NCI-H128 (cell line): ENCODE results near the gene FNDC11.
"Not testable (repeated sequence)": the region's sequence is repeated elsewhere in the genome, so short reads cannot be mapped to it uniquely, and the experiment has no call there.

Source experiments
- DNase-seq: peaks from one replicate; lab custom pipeline; 2025; ENCODE audit not compliant: unreplicated experiment; lab: John Stamatoyannopoulos, UW

FNDC11 gene

DNA sequence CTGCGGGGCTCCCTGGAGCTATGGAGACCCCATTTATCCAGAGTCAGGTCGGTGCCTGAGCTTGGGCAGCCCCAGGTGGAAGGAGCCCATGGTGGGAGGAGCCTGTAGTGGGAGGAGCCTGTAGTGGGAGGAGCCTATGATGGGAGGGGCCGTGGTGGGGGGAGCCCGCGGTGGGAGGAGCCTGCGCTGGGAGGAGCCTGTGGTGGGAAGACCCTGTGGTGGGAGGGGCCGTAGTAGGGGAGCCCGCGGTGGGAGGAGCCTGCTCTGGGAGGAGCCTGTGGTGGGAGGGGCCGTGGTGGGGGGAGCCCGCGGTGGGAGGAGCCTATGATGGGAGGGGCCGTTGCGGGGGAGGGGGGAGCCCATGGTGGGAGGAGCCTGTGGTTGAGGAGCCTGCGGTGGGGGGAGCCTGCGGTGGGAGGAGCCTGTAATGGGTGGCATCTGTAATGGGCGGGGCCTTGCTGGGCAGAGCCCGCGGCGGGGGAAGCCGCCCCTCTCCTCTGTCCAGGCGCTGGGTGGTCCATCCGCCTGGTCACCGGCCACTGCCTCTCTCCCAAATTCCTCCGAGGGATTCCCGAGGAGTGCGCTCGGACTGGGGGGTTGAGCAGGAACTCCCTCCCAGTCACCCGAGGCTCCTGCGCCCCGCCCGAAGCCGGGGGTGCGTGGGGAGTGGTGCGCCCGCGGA, 567 bp upstream of the FNDC11 start:
- DNase-seq = no peak

DNA sequence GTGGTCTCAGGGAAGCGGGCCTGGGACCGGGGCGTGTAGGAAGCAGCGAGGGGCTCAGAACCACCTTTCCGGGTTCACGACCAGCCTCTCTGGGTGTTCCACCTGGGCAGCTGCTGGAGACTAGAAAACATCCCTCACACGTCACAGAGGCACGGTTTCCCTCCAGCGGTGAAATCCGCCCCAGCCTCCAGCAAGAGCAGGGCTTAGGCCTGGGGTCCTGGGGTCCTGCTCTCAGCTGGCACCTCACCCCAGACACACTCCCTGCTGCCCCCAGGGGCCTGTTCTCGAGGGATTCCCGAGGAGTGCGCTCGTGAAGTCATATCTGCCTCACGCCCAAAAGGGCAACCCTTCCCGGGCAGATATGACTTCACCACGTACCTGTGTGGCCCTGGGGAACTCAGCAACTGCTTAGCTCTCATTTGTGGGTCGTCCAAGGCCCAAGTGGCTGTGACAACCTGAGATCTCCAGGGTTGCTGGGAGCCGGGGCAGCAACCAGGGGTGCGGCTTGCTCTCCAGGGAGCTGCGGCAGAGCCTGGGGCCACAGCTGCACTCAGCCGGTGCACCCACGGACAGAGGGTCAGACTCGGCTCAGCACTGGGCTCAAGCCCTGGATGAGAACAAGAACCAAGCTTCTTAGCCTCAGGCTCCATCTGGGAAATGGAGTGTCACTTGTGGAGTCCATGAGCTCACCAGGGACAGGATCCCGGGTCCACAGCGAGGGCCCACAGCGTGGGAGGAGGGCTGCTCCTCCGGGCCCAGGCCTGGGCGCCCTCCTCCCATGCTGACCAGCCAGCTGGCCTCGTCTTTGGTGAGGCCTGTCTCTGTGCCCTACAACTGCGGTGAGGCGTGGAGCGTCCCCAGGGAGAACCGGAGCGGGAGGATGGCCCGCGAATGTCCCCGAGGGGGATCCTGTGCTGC, 661 bp downstream of the FNDC11 start:
- no peak for DNase-seq

DNA sequence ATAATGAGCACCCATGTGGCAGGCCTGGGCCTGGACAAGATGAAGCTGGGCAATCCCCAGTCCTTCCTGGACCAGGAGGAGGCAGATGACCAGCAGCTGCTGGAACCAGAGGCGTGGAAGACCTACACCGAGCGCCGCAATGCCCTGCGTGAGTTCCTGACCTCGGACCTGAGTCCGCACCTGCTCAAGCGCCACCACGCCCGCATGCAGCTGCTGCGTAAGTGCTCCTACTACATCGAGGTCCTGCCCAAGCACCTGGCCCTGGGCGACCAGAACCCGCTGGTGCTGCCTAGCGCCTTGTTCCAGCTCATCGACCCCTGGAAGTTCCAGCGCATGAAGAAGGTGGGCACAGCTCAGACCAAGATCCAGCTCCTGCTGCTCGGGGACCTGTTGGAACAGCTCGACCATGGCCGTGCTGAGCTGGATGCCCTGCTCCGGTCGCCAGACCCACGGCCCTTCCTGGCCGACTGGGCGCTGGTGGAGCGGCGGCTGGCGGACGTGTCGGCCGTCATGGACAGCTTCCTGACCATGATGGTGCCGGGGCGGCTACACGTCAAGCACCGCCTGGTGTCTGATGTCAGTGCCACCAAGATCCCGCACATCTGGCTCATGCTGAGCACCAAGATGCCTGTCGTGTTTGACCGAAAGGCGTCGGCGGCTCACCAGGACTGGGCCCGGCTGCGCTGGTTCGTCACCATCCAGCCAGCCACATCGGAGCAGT, 1.9 kb downstream of the FNDC11 start:
- no peak for DNase-seq

DNA sequence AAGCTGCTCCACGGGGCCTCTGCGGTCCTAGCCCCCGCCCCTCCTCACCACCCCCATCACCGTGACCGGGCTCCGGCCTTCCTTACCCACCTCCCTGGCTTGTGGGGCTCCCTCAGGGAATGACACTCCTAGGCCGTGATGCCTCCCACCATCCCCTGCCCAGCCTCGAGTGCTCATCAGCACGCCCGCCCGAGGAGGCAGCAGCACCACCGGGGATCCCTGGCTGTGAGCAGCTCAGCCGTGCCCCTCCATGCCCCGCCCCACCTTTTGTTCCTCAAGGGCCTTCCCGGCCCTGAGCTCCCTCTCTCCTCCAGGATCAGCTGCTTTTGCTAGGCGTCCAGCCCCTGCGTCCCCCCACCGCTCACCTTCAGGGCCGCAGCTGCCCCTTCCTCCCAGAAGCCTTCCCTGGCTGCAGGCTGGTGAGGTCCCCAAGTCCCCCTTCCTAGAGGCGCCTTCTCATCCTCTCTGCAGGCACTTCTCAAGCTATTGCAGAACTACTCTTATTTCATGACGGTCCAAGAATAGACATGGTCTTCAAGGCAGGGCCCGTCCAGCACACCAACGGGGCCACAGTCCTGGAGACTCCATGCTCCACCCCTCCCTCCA, 3.0 kb downstream of the FNDC11 start:
- DNase-seq = no peak

DNA sequence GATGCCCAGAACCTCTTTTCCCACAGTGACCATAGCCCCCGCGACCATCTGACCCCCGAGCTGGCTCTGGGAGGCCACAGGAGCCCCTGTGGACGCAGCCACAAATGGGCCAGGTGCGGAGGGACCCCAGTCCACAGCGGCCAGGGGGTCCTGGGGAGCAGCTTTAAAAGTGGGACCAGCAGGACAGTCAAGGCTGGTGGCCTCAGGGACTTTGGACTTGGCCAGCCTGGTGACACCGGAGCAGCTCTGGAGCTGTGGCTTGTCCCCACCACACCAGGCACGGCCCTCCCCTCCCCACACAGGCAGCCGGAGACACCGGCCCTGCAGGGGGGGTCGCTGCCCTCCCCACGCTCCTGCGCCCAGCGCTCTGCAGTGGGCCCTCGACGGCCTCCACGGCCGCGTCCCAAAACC, 3.5 kb downstream of the FNDC11 start:
- no peak for DNase-seq

DNA sequence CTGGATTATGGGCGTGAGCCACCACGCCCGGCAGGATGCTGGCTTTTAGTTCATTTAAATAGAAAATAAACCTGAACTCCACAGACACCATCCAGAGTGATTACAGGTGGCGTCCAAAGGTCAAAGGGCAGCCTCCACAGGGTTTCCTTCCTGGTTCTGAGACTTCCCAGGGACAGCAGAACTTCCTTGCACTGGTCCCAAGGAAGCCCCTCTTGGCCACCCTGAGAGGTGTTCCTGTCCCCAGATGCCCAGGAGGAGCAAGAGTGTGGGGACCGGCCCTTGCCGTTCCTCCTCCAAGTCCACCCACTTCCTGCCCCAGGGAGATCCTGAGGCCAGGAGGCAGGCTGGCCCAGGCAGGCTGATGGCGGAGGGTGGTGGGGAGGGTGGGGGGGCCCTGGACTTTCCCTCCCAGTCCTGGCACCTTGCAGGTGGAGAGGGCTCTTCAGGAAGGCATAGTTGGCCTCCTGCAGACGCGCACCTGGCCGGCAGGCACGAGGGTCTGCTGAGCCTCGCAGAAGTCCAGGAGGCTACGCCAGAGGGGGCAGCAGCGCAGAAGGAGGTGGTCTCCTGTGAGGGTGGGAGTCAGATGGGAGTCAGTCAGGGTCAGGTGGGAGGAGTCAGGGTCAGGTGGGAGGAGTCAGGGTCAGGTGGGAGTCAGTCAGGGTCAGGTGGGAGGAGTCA, 5.0 kb downstream of the FNDC11 start:
- no peak for DNase-seq

DNA sequence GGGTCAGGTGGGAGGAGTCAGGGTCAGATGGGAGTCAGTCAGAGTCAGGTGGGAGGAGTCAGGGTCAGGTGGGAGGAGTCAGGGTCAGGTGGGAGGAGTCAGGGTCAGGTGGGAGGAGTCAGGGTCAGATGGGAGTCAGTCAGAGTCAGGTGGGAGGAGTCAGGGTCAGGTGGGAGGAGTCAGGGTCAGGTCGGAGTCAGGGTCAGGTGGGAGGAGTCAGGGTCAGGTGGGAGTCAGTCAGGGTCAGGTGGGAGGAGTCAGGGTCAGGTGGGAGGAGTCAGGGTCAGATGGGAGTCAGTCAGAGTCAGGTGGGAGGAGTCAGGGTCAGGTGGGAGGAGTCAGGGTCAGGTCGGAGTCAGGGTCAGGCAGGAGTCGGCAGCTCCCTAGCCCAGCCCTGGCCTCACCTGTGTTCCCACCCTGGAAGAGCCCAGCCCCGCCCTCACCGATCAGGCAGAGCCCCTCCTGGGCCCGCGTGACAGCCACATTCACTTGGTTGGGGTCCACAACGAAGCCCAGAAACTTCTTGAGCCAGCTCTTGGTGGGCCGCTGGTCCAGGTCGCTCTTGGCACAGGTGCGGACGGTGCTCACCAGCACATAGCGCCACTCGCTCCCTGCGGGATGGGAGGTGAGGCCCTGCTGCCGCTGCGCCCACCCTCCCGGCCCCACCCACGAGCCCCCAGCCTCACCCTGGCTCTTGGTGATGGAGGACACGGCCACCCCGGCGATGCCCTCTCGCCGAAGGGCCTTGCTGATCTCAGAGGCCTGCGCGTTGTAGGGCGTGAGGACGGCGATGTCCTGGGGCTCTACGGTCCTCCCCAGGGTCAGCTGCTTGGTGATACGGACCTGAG, 5.8 kb downstream of the FNDC11 start:
- DNase-seq = not testable (repeated sequence)

DNA sequence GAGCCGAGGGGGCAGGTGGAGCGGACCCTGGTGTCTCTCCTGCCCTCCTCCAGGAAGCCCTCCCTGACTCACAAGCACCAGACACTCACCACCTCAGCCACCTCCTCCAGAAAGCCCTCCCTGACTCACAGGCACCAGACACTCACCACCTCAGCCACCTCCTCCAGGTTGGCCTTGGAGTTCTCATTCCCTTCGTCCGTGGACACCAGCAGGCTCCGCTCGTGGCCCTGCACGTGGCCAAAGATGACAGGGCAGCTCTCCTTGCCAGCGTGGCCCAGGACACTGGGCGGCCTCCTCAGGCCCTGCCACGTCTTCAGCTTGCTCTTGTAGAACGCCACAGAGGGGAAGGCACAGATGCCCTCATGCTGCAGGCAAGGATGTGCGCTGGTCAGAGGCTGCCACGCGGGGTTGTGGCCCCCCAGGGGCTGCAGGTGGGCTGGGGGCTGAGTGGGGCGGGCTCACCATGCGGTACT, 6.4 kb downstream of the FNDC11 start:
- no peak for DNase-seq

DNA sequence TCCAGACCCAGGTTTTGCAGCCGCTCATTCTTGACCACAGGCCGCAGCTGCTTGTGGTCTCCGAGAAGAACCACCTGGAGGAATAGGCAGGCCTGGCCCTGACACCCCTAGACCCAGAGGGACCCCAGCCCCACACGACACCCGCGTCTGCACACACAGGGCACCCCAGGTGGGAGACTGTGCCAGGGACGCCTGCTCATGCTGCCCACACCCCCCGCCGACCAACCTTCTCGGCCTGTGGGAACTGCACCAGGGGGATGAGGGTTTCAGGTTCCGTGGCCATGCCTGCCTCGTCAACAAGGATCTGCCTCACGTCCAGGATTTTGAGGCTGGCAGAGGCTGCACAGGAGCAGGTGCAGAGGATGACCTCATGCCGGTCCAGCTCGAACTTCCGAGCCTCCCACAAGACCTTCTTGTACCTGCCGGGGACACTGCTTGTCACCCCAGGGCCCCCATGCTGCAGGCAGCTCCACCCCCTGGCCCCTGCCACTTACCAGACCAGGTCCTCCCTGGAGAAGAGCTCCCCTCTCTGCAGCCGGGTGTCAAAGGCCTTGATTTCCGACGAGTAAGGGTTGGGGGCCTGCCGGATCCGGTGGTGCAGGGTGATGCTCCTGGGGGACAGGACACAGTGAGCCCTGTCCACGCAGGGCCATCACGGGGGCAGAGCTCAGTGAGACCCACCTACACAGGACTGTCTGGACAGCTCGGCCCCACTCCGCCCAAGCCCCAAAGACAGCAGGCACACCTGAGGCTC, 7.1 kb downstream of the FNDC11 start:
- no peak for DNase-seq

DNA sequence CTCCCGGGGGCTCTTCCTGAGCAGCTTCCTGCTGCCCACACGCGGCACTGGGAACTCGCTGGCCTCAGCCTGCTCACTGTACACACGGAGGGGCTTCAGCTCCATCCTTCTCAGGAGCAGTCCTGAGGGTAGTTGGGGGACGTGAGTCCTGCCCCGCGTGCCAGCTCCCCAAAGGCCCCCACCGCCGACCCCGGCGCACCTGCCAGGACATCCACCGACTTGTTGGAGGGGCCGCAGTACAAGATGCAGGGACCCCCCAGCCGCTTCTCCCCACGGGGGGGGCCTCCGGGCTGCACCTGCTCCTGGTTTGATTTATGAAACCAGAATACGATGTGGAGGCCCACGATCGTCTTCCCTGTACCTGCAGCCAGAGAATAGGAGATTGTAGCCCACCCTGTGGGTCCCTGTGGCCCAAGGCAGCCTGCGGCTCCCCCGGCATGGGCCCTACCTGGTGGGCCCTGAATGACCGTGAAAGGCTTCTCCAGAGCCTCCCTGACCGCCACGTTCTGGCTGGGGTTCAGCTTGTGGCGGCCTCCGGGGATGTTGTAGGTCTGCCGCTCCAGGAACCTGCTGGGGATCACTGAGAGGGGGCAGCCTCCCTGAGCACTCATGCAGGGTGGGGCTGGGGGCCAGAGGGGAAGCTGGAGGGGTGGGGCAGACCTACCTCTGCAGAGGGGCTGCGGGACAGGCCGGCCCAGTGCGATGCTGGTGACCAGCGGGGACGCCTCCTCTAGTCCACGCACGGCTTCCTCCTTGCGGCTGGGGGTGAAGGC, 7.9 kb downstream of the FNDC11 start:
- no peak for DNase-seq

DNA sequence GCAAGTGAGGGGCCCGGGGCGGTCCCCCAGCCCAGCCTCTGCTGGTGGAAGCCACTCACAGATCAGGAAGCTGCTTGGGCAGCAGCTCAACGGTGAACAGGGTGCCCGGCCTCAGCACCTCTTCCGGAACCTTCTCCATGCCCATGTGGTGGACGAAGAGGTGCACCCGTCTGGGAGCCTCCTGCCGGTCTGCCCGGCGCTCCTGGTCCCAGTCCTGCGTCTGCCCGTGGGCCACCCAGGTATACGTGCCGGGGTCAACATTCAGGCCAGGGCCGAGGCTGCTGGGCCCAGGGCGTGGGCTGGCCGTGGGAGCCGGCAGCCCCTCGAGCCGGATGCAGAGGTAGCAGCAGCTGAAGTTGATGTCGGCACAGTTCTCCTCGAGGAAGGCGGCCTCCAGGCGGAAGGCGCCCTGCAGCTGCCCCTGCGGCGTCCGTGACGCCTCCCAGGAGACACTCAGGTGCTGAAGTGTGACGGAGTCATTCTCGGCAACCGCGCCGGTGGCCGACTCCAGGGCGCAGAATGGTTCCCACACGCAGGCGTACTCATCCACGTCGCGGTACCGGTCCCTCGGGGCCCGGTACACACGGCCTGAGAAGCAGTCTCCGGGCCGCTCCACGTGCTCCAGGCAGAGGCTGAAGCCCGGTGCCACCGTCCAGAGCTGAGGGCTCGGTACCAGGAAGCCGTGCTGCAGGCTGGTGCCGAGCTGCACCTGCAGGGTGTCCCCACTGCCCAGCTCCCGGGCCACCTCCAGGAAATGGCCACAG, 8.7 kb downstream of the FNDC11 start:
- DNase-seq = no peak

DNA sequence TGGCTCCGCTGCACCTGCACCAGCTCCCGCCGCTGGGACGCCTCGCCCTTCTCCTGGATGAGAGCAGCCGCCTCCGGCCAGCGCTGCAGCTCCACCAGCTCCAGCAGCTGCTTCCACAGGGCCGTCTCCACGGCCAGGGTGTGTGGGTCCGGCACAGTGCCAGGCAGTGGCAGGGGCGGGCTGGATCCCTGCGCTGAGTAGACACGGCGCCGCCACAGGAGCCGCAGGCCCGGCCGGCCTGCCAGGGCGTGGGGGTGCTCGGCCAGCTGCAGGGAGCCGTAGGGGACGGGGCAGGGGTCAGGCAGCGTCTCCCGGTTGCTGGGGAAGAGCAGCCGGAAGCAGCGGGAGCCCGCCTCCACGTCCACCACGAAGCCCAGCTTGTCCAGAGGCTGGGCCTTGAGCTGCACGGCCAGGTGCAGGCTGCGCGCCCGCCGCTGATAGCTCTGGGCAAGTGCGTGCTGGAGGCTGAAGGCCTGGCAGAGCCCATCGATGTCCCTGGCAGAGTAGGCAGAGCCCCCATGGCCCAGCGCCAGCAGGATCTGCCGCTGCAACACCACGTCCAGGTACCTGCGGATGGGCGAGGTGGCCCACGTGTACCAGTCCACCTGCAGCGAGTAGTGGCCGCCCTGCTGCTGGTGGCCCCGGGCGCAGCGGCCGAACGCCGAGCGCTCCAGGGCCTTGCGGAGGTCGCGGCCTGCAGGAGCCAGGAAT, 9.4 kb downstream of the FNDC11 start:
- no peak for DNase-seq

DNA sequence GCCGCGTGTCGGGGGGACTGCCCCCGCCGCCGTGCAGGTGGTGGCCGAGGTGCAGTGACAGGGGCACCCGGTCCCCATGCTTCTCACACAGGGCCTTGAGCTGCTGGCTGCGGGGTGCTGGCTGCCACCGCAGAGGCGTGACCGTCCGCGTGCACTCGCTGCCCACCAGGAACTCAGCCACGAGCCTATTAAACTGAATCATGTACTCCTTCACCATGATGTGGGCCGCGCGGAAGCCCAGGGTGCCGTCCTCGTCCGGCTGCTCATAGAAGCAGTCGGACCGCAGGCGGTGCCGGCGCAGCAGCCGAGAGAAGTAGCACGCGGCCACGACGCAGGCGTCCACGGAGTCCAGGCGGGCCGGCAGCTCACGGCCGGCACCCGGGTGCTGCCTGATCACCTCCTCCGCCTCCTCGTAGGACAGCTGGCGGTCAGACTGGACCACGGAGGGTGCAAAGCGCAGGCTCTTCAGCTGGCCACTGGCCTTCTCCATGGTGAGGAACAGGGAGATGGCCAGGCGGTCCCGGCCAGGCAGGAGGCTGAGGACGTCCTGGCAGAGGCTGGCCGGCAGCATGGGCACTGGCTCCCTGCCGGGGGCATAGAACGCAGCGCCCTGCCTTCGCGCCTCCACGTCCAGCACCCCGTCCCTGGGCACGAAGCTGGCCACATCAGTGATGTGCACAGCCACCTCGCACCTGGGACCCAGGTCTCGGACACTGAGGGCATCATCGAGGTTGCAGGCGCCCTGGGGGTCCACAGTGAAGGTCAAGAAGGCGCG, 10.3 kb downstream of the FNDC11 start:
- DNase-seq = no peak

DNA sequence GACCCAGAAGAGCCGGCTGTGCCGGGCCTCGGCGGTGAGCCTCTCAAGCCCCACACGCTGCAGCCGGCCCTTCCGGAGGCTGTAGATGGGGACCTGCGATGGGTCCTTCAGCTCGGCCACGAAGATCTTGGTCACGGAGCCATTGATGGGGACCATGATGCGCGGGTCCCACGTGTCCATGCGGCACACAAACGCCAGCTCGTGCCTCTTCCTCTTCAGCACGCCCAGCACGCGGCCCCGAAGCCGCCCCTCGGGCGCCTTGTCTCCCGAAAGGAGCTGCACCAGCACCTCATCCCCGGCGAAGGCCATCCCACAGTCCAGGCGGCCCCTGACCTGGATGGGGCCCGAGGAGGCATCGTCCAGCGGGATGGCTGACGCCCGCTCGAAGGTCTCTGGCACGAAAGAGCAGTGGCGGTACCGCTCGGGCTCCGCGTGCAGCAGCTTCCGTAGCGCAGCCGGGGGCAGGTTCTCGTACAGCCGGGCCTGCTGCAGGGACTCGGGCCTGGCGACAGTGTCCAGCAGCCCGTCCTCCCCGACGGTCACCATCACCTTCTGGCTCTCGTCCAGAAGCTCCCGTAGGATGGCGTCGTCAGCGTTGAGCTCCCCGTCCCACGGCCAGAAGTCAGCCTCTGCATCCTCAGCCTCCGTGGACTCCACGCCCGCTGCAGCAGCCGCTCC, 11.2 kb downstream of the FNDC11 start:
- DNase-seq = no peak

DNA sequence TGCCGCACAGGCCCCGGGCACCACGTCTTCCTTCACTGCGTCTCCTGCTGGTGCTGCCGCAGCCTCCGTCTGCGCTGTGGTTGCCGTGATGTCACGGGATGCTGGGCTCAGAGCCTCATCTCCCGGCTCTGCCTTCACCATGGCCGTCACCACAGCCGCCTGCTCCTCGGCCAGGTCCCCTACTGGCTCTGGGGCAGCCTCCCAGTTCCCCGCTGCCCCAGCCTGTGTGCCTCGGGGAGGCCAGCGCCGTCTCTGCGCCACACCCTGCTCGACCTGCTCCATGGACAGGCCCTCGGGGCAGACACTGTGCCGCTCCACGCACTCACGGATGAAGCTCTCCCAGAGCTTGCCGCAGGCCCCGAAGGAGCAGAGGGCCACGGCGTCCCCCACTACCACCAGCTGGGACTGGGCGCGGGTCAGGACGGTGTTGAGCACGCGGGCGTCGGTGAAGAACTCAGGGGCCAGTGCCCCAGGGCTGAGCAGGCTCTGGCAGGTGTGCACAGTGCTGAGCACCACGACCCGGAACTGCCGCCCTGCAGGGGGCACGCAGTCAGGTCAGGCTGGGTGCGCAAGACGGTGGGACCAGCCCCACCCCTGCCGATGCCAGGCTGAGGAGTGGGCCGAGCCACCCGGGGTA, 11.9 kb downstream of the FNDC11 start:
- DNase-seq = no peak
